CD8-positive, alpha-beta memory T cell (primary cell): Measurements from ENCODE around the gene INHBB. TPM values are rescaled to one million over a fixed set of nuclear protein-coding genes. Genes with fewer than 3 reads are reported as not detected.

Experiments used
- CTCF ChIA-PET: fragments of 350-600 bp; sonication (Branson Sonifier 250); formaldehyde crosslinking; loops from one replicate; lab custom pipeline; 2021; ENCODE audit warnings: antibody characterized with exemption; lab: Charles Lee
- POLR2A ChIA-PET: fragments of 350-600 bp; sonication (Branson Sonifier 250); formaldehyde crosslinking; loops from one replicate; lab custom pipeline; 2021; ENCODE audit warnings: antibody characterized with exemption; lab: Charles Lee
- DNase-seq, 5 donors: peaks; one replicate each; pipeline versions ENCODE4 v3.0.0 to v3.0.0-alpha.2; 2020 to 2022; ENCODE audit warnings: mixed read lengths in 1 of 5
- H3K27ac ChIP-seq: one replicate; pipeline ENCODE4 v1.7.0; 2013; ENCODE audit warnings: low read depth, mild to moderate bottlenecking, low read length, moderate library complexity
- H3K27me3 ChIP-seq: 2 replicates; pipeline ENCODE4 v1.7.0; 2013; ENCODE audit warnings: low read length, mild to moderate bottlenecking; ENCODE audit not compliant: insufficient read depth, poor library complexity, severe bottlenecking
- H3K36me3 ChIP-seq: 2 replicates; pipeline ENCODE4 v1.7.0; 2013; ENCODE audit warnings: mild to moderate bottlenecking, low read length, moderate library complexity; ENCODE audit not compliant: insufficient read depth
- H3K4me1 ChIP-seq: 2 replicates; pipeline ENCODE4 v1.7.0; 2013; ENCODE audit warnings: mild to moderate bottlenecking, low read length, moderate library complexity; ENCODE audit not compliant: insufficient read depth
- H3K4me3 ChIP-seq: 2 replicates; pipeline ENCODE4 v1.7.0; 2013; ENCODE audit warnings: mild to moderate bottlenecking, low read length
- H3K9me3 ChIP-seq: 2 replicates; pipeline ENCODE4 v1.7.0; 2013; ENCODE audit warnings: mild to moderate bottlenecking, low read length
- H3K27ac Mint-ChIP-seq, 8 donors: one replicate each; pipeline ENCODE4 v1.8.0; 2020 to 2021; ENCODE audit warnings: mixed read lengths in 8 of 8, mild to moderate bottlenecking in 6 of 8, inconsistent platforms in 3 of 8, moderate library complexity in 3 of 8
- H3K27me3 Mint-ChIP-seq, 2 donors: one replicate each; pipeline ENCODE4 v1.8.0; 2020 to 2021; ENCODE audit warnings: mixed read lengths in 2 of 2, mild to moderate bottlenecking in 1 of 2, moderate library complexity in 1 of 2
- H3K36me3 Mint-ChIP-seq, 3 donors: one replicate each; pipeline ENCODE4 v1.8.0; 2020 to 2021; ENCODE audit warnings: mixed read lengths in 3 of 3, inconsistent platforms in 1 of 3, mild to moderate bottlenecking in 1 of 3
- H3K4me1 Mint-ChIP-seq, 3 donors: one replicate each; pipeline ENCODE4 v1.8.0; 2020 to 2021; ENCODE audit warnings: mixed read lengths in 3 of 3, inconsistent platforms in 1 of 3, mild to moderate bottlenecking in 1 of 3
- H3K4me3 Mint-ChIP-seq, 7 donors: one replicate each; pipeline ENCODE4 v1.8.0; 2020 to 2021; ENCODE audit warnings: mixed read lengths in 7 of 7, mild to moderate bottlenecking in 6 of 7, moderate library complexity in 4 of 7, inconsistent platforms in 2 of 7
- H3K9me3 Mint-ChIP-seq, 5 donors: one replicate each; pipeline ENCODE4 v1.8.0; 2020 to 2022; ENCODE audit warnings: mixed read lengths in 5 of 5, mild to moderate bottlenecking in 3 of 5, moderate library complexity in 2 of 5, inconsistent platforms in 1 of 5
- polyA plus RNA-seq: library from polyadenylated mRNA; unstranded; fragments of 300-500 nt; fragmentation: Illumina TruSeq; gene quantifications from one replicate; pipeline ENCODE4 v1.2.3, GENCODE V29; 2021
- total RNA-seq, 2 experiments: library from RNA; stranded (reverse); gene quantifications; one replicate each; pipeline ENCODE4 v1.2.3, GENCODE V29; 2021

The INHBB gene
- total and polyA plus RNA-seq, 3 experiments from 2014 or later, result not detected

GRCh38 chr2:120381661-120382060, 35.7 kb downstream of the INHBB start:
- Histone ChIP-seq H3K9me3 (no peaks in the 10 kb centered on the region), H3K4me1 (no peaks in the 10 kb centered on the region), H3K27ac (no peak overlapping the region), H3K4me3 (no peak overlapping the region), H3K27me3 (no peaks in the 10 kb centered on the region), H3K36me3 (no peaks in the 10 kb centered on the region)
- peaks cover 11 to 17% of the 10 kb centered on the region in 2 donors for H3K27me3 Mint-ChIP-seq
- DNase-seq, result no peak
- POLR2A ChIA-PET, result no interaction called here
- no peaks in the 10 kb centered on the region for H3K36me3 Mint-ChIP-seq
- CTCF ChIA-PET, result no interaction called here
- no peaks in the 10 kb centered on the region for H3K9me3 Mint-ChIP-seq
- H3K4me1 Mint-ChIP-seq, result no peaks in the 10 kb centered on the region
- H3K4me3 Mint-ChIP-seq, result no peak overlapping the region
- H3K27ac Mint-ChIP-seq, result no peak overlapping the region

GRCh38 chr2:120382541-120383144, 36.7 kb downstream of the INHBB start:
- DNase-seq, result no peak
- H3K4me3 Mint-ChIP-seq, result no peak overlapping the region
- H3K27me3 Mint-ChIP-seq, result peaks cover 9 to 14% of the 10 kb centered on the region in 2 donors
- H3K27ac Mint-ChIP-seq, result no peak overlapping the region
- Histone ChIP-seq H3K27me3 (no peaks in the 10 kb centered on the region), H3K36me3 (no peaks in the 10 kb centered on the region), H3K4me1 (no peaks in the 10 kb centered on the region), H3K4me3 (no peak overlapping the region), H3K27ac (no peak overlapping the region), H3K9me3 (no peaks in the 10 kb centered on the region)
- H3K36me3 Mint-ChIP-seq, result no peaks in the 10 kb centered on the region
- H3K9me3 Mint-ChIP-seq, result no peaks in the 10 kb centered on the region
- no peaks in the 10 kb centered on the region for H3K4me1 Mint-ChIP-seq
- ChIA-PET CTCF (no interaction called here), POLR2A (no interaction called here)

- peaks cover 7 to 10% of the 10 kb centered on the region in 2 donors for H3K27me3 Mint-ChIP-seq
- no peaks in the 10 kb centered on the region for H3K4me1 Mint-ChIP-seq
- H3K4me3 Mint-ChIP-seq, result no peak overlapping the region
- Histone ChIP-seq H3K27me3 (no peaks in the 10 kb centered on the region), H3K4me3 (no peak overlapping the region), H3K36me3 (no peaks in the 10 kb centered on the region), H3K27ac (no peak overlapping the region), H3K4me1 (no peaks in the 10 kb centered on the region), H3K9me3 (no peaks in the 10 kb centered on the region)
- ChIA-PET CTCF (no interaction called here), POLR2A (no interaction called here)
- DNase-seq, result no peak
- H3K36me3 Mint-ChIP-seq, result no peaks in the 10 kb centered on the region
- no peak overlapping the region for H3K27ac Mint-ChIP-seq
- H3K9me3 Mint-ChIP-seq, result no peaks in the 10 kb centered on the region
Measured at GRCh38 chr2:120383191-120383590, 37.3 kb downstream of the INHBB start.

GRCh38 chr2:120383631-120384340, 37.9 kb downstream of the INHBB start:
- no peaks in the 10 kb centered on the region for H3K4me1 ChIP-seq
- H3K4me3 ChIP-seq, result no peak overlapping the region
- DNase-seq, result no peak
- Mint-ChIP-seq H3K9me3 (no peaks in the 10 kb centered on the region), H3K36me3 (no peaks in the 10 kb centered on the region), H3K4me1 (no peaks in the 10 kb centered on the region), H3K4me3 (no peak overlapping the region), H3K27ac (peak overlapping the region in 1 of 8 donors; percentile 51), H3K27me3 (peaks cover 4 to 5% of the 10 kb centered on the region in 2 donors)
- ChIA-PET POLR2A (no interaction called here), CTCF (no interaction called here)
- no peaks in the 10 kb centered on the region for H3K9me3 ChIP-seq
- no peaks in the 10 kb centered on the region for H3K27me3 ChIP-seq
- H3K27ac ChIP-seq, result no peak overlapping the region
- no peaks in the 10 kb centered on the region for H3K36me3 ChIP-seq

GRCh38 chr2:120384486-120385354, 38.8 kb downstream of the INHBB start:
- peak in 1 of 5 donors; percentile 22 for DNase-seq
- H3K9me3 ChIP-seq, result no peaks in the 10 kb centered on the region
- no peaks in the 10 kb centered on the region for H3K4me1 ChIP-seq
- ChIA-PET POLR2A (no interaction called here), CTCF (no interaction called here)
- peak overlapping the region in 1 of 8 donors; percentile 51 for H3K27ac Mint-ChIP-seq
- peaks cover 5 to 6% of the 10 kb centered on the region in 2 donors for H3K27me3 Mint-ChIP-seq
- H3K27ac ChIP-seq, result no peak overlapping the region
- no peaks in the 10 kb centered on the region for H3K36me3 Mint-ChIP-seq
- H3K4me3 ChIP-seq, result no peak overlapping the region
- H3K36me3 ChIP-seq, result no peaks in the 10 kb centered on the region
- H3K27me3 ChIP-seq, result no peaks in the 10 kb centered on the region
- no peak overlapping the region for H3K4me3 Mint-ChIP-seq
- H3K4me1 Mint-ChIP-seq, result no peaks in the 10 kb centered on the region
- H3K9me3 Mint-ChIP-seq, result no peaks in the 10 kb centered on the region

- H3K27me3 ChIP-seq, result no peaks in the 10 kb centered on the region
- no peaks in the 10 kb centered on the region for H3K4me1 ChIP-seq
- H3K4me3 Mint-ChIP-seq, result no peak overlapping the region
- H3K36me3 Mint-ChIP-seq, result no peaks in the 10 kb centered on the region
- H3K27me3 Mint-ChIP-seq, result peaks cover 5 to 7% of the 10 kb centered on the region in 2 donors
- no peaks in the 10 kb centered on the region for H3K36me3 ChIP-seq
- POLR2A ChIA-PET, result no interaction called here
- H3K4me3 ChIP-seq, result no peak overlapping the region
- H3K4me1 Mint-ChIP-seq, result no peaks in the 10 kb centered on the region
- CTCF ChIA-PET, result no interaction called here
- peak in 1 of 5 donors; percentile 9 for DNase-seq
- no peaks in the 10 kb centered on the region for H3K9me3 ChIP-seq
- H3K9me3 Mint-ChIP-seq, result no peaks in the 10 kb centered on the region
- no peak overlapping the region for H3K27ac ChIP-seq
- no peak overlapping the region for H3K27ac Mint-ChIP-seq
Measured at GRCh38 chr2:120385355-120386127, 39.6 kb downstream of the INHBB start.

- Histone ChIP-seq H3K4me1 (no peaks in the 10 kb centered on the region), H3K27me3 (no peaks in the 10 kb centered on the region), H3K27ac (no peak overlapping the region), H3K9me3 (no peaks in the 10 kb centered on the region), H3K36me3 (no peaks in the 10 kb centered on the region), H3K4me3 (no peak overlapping the region)
- H3K4me3 Mint-ChIP-seq, result no peak overlapping the region
- no peaks in the 10 kb centered on the region for H3K9me3 Mint-ChIP-seq
- ChIA-PET CTCF (no interaction called here), POLR2A (no interaction called here)
- no peaks in the 10 kb centered on the region for H3K4me1 Mint-ChIP-seq
- peaks cover 0 to 5% of the 10 kb centered on the region in 2 donors for H3K27me3 Mint-ChIP-seq
- no peak overlapping the region for H3K27ac Mint-ChIP-seq
- peak in 1 of 5 donors; percentile 9 for DNase-seq
- no peaks in the 10 kb centered on the region for H3K36me3 Mint-ChIP-seq
Measured at GRCh38 chr2:120388222-120389035, 42.5 kb downstream of the INHBB start.
